ENCODE results near the gene CYP2A13.

GRCh38 chr19:41116261-41116660 lies 28.0 kb downstream of the CYP2A13 start:
- TF ChIP-seq CTCF (IDR thresholded peaks at IDR 0.05 in 4 of 5, conservative IDR thresholded peaks at IDR 0.05 in 1 of 5) (no peak), POLR2A (IDR thresholded peaks at IDR 0.05) (no peak)
